GM18951 (cell line): ENCODE results near the gene PCID2.

ENCODE experiments used
- POLR2A ChIP-seq: IDR thresholded peaks from 4 replicates; pipeline ENCODE4 v1.6.1; 2011; ENCODE audit warnings: mild to moderate bottlenecking; ENCODE audit not compliant: insufficient read length, insufficient read depth; ENCODE audit errors: extremely low read depth
- in situ Hi-C: fragments of 300-500 bp; cut with MboI; formaldehyde crosslinking; loops from one replicate; pipeline ENCODE4 v1.12.0; 2022; ENCODE audit warnings: low sequenced_read_pairs, mixed read lengths, inconsistent platforms; ENCODE audit not compliant: unreplicated experiment

Gene PCID2

DNA sequence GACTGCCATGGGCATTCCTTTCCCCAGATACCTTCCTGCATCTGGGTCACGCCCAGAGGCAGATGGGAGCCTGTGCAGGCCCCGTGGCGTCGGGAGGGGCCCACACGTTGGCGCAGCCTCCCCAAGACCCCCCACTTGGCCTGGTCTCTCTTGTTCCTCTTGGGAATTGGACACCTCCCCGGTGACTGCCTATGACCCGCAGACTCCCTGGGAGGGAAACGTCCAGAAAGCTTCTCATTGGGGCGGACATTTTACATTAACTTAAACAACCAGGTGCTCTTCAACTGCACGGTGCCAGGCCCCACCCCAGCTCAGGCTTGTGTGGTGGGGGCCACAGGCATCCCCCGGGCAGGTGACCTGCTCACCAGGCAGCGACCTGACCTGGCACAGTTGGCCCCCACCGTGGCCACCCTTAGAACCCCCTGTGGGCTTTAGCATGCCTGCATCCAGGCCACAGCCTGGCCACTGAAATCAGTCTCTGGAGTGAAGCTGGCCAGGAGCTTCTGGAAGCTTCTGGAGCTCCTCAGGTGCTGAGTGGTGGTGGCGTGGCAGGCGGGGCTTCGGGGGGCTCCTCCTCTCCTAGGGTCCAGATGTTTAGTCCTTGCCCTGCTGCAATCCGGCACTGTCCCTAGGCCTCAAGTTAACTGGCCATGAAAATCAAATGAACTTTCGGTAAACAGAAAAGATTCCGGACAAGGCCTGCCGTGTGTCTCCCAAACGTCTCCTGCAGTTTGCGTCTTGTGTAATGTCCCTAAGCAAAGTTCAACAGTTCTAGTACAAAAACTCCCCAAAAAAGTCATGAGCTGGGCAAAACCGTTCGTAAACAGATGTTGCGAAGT lies 58.5 kb downstream of the PCID2 start:
- no peak for TF ChIP-seq POLR2A
- in situ Hi-C loops, result no loop called here

DNA sequence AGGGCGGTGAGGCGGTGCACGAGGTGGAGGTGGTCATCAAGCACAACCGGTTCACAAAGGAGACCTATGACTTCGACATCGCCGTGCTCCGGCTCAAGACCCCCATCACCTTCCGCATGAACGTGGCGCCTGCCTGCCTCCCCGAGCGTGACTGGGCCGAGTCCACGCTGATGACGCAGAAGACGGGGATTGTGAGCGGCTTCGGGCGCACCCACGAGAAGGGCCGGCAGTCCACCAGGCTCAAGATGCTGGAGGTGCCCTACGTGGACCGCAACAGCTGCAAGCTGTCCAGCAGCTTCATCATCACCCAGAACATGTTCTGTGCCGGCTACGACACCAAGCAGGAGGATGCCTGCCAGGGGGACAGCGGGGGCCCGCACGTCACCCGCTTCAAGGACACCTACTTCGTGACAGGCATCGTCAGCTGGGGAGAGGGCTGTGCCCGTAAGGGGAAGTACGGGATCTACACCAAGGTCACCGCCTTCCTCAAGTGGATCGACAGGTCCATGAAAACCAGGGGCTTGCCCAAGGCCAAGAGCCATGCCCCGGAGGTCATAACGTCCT lies 59.4 kb downstream of the PCID2 start:
- no peak for TF ChIP-seq POLR2A
- in situ Hi-C loops, result no loop called here

DNA sequence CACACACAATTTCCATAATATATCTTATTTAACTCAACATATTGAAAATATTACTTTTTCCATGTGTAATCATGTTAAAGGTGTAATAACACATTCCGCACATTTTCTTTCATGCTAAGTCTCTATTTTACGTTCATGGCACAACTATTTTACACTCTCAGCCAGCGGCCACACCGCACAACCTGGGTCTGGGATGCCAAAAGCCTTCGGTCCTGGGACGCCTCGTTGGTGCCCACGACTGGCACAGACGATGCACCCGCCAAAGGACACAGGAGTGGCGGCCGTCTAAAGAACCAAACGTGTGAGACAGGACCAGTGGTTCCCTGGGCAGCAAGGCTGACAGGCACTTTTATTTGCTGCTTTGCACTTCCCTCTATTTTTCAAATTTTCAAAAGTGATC lies 60.1 kb downstream of the PCID2 start:
- TF ChIP-seq POLR2A, result no peak
- in situ Hi-C loops, result no loop called here

DNA sequence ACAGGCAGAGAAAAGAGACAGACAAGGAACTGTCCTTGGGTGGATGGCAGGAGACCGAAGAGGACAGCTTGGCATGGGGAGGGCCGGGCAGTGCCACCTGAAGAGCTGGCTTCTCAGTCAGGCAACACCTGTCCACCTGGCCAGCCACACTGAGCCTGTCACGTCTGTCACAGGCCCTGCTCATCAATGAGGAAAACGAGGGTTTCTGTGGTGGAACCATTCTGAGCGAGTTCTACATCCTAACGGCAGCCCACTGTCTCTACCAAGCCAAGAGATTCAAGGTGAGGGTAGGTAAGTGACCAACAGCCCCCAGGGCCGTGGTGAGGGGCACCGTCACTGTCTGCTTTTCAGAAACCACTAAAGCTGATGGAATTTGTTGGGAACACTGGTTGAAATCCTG lies 61.3 kb downstream of the PCID2 start:
- in situ Hi-C loops, result no loop called here
- no peak for TF ChIP-seq POLR2A

DNA sequence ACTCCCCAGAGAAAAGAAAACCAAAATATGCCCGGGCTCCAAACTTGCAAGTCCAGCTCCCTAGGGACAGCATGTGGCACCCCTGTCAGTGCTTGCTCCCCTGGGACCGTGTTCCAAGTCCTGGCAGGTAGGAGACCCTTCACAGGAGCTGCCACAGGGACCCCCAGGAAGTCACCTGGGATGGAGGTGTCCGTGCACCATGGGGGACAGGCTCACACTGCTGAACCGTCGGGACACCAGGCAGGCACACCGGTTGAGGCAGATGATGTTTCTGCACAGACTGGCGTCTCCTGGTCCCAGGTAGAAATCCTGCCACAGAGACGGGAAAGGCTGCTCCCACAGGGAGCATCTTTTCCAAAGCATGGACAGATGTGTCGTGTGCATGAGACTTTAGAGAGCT lies 61.7 kb downstream of the PCID2 start:
- in situ Hi-C loops, result no loop called here
- no peak for TF ChIP-seq POLR2A

DNA sequence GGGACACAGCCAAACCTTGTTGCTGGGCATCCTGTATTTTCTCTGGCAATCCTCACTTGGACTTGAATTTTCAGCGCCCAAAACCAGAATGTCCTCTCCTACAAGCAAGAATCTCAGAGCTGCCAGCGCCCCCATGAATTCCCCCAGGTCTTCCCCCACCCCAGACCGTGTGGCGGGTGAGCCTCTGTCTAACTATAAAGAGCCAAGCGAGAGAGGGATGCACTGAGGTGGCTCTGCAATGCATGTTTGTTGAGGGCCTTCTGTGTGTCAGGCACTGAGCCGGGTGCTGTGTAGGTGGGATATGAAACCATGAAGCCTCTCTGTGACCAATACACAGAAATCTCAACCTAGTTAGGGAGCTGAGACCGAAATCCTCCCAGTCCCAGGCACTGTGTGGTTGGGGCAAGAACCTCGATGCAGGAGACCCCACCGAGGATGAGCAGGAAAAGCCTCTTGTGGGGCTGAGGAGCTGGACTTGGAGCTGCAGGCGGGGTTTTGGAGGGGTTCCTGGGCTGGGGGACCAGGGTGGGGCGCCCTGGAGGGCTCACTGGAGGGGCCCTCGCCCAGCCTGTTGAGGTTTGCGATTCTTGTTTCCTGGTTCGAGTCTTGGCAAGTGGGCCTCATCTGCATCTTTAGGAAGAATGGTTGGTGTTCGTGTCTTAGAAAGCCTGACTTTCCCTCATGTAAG lies 62.4 kb downstream of the PCID2 start:
- in situ Hi-C loops, result no loop called here
- TF ChIP-seq POLR2A, result no peak

DNA sequence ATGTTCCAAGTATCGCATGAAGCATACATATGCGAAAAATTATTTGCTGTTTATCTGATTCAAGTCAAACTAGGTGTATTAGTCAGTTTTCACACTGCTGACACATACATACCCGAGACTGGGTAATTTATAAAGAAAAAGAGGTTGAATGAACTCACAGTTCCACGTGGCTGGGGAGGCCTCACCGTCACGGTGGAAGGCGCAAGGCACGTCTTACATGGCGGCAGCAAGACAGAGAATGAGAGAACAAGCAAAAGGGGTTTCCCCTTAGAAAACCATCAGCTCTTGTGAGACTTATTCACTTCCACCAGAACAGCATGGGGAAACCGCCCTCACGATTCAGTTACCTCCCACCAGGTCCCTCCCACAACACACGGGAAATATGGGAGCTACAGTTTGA lies 63.0 kb downstream of the PCID2 start:
- in situ Hi-C loops, result no loop called here
- no peak for TF ChIP-seq POLR2A

DNA sequence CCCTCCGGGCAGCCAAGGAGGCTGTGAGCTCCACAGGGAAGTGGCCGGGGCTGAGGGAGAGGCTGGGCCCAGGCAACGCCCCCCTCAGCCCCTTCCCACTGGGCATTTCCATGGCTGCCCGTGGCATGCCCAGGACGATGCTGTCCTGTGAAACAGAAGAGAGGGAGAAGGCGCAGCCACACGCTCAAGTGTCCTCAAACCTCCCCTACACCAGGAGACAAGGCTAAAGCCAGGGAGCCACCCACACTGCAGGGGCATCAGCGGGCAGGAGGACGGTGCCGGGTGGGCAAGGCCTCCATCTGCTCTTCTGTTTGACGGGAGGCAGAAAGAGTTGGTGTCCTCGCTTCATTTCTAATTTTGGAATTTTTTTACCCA lies 64.2 kb downstream of the PCID2 start:
- in situ Hi-C loops, result no loop called here
- TF ChIP-seq POLR2A, result no peak

DNA sequence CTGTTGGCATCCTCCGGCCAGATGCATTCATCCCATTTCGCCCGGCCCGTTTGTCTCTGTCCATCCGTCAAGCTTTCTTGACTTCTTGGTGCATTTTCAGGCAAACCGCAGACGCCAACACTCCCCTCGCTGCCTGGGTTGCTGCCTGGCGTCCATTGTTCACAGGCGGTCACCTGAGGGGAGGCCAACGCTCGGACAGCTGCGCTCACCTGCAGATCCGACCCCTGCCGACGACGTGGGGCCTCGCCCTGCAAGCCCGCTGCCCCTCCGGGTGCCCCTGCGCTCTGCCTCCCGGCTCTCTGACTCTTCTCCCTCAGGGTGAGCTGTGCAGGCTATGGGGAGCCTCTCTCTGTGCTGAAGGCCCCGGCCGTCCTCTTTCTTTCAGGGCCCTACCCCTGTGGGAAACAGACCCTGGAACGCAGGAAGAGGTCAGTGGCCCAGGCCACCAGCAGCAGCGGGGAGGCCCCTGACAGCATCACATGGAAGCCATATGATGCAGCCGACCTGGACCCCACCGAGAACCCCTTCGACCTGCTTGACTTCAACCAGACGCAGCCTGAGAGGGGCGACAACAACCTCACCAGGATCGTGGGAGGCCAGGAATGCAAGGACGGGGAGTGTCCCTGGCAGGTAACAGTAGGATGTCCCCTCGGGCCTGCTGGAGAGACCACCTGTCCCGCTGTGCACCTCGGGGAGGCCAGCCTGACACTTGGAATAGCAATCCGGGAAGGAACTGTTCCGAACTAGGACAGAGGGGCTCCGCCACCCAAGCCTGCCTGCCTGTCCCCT lies 64.8 kb downstream of the PCID2 start:
- in situ Hi-C loops, result no loop called here

DNA sequence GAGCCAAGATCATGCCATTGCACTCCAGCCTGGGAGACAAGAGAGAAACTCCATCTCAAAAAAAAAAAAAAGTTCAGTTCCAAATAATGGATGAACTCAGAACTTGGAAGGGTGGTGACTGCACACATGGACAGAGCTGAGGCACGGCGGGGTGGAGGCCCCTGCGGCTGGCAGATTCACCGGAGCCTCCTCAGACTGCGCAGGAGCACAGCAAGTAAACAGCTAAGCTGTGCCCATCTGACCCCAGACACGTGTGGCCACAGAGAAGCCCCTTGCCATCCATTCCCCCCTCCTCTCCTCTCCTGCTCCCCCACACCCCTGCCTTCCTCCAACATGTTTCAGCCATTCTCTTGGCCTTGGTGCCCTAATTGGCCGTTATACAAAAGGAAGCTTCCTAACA lies 65.6 kb downstream of the PCID2 start:
- in situ Hi-C loops, result no loop called here

More for the DNA sequence above, 64.8 kb downstream of the PCID2 start:
- no peak for TF ChIP-seq POLR2A

DNA sequence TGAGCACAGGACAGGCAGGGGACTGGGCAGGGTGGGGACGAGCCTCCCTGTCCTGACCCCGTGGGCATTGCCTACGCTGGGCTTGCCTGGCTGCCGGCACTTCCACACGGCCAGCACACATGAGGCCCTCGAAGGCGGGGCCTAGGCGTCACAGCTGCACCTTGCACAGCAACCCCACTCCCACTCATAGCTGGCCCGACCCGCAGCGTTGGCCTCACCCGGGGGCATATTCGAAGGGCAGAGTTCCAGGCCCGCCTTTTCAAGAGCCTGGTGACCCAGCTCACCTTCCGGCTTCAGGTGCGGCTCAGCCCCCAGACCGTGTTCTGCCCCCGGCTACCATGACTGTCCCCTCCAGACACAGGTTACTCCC lies 66.9 kb downstream of the PCID2 start:
- TF ChIP-seq POLR2A, result no peak
- in situ Hi-C loops, result no loop called here

More for the DNA sequence above, 65.6 kb downstream of the PCID2 start:
- TF ChIP-seq POLR2A, result no peak

DNA sequence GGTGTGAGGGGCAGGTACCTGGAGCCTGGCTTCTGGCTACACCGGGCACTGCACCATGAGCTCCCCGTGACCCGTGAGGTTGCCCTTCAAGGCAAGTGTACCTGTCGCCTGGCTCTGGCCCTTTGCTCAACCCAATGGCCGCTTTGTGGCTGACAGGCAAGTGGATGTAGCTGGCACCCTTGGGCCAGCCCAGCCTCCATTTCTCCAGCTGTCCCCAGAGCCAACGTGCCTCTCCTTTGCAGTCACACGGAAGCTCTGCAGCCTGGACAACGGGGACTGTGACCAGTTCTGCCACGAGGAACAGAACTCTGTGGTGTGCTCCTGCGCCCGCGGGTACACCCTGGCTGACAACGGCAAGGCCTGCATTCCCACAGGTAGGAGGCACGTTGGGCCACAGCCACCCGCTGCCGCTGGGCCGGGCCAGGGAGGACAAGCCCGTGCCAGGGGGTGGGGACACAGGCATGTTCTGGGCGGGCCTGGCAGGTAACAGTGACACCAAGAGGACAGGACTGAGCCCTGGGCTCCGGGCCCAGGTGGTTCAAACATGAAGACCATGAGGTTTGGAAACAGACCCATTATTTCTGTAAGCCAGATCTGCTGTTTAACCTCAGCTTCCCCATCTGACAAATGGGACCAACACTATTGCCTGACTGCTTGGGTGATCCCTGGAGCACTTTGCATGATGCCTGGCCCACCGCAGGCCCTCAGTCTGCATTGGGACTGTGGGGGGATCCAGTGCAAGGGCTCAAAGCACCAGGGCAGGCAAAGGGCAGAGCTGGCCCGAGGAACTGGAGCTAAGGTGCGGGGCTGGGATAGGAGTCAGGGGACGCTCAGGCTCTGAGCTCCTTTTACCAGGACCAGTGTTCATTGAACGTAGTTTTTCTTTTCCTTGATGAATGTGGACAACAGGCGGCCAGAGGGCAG lies 67.5 kb downstream of the PCID2 start:
- in situ Hi-C loops, result no loop called here
- TF ChIP-seq POLR2A, result no peak
